Esophagus (tissue), 2 donors: Measurements from ENCODE around the gene ADGRB3. TPM values are rescaled to one million over a fixed set of nuclear protein-coding genes. Genes with fewer than 3 reads are reported as not detected.

Experiments
- H3K27ac ChIP-seq, 2 donors: one replicate each; pipeline ENCODE4 v1.5.1; 2013; ENCODE audit warnings: low read depth in 2 of 2, mild to moderate bottlenecking in 2 of 2, inconsistent platforms in 1 of 2, low read length in 1 of 2, moderate library complexity in 1 of 2
- H3K27me3 ChIP-seq, 2 donors: one replicate each; pipeline ENCODE4 v1.6.1; 2013; ENCODE audit warnings: low read length in 2 of 2, control low read depth in 1 of 2, mild to moderate bottlenecking in 1 of 2; ENCODE audit not compliant: insufficient read depth in 2 of 2, control insufficient read depth in 1 of 2
- H3K36me3 ChIP-seq, 2 donors: one replicate each; pipeline ENCODE4 v1.6.1; 2013; ENCODE audit warnings: low read length in 1 of 2; ENCODE audit not compliant: control insufficient read depth in 2 of 2, insufficient read depth in 2 of 2
- H3K4me1 ChIP-seq, 2 donors: one replicate each; pipeline ENCODE4 v1.6.1; 2013; ENCODE audit warnings: low read length in 1 of 2; ENCODE audit not compliant: control insufficient read depth in 2 of 2, insufficient read depth in 2 of 2
- H3K4me3 ChIP-seq, 2 donors: one replicate each; pipeline ENCODE4 v1.5.1; 2013; ENCODE audit warnings: low read length in 2 of 2, mild to moderate bottlenecking in 2 of 2, low read depth in 1 of 2, moderate library complexity in 1 of 2
- H3K9me3 ChIP-seq, 2 donors: one replicate each; pipeline ENCODE4 v1.6.1; 2013; ENCODE audit warnings: mild to moderate bottlenecking in 2 of 2, low read depth in 1 of 2, low read length in 1 of 2, moderate library complexity in 1 of 2; ENCODE audit not compliant: control insufficient read depth in 2 of 2, insufficient read depth in 1 of 2
- WGBS, 2 donors: extraction: QIAGEN DNeasy Blood & Tissue Kit; methylation state at CpG; one replicate each; pipeline ENCODE4 v1.1.7; 2013; 5-methylcytosine and 5-hydroxymethylcytosine counted together
- polyA plus RNA-seq, 2 donors: library from polyadenylated mRNA; stranded (reverse); fragments of 200-250 nt; gene quantifications; one replicate each; pipeline ENCODE4 v1.2.3, GENCODE V29; 2013
- donor health status: healthy with polysubstance abuse.
- donor health status: Bipolar disorder and iron deficiency.

The ADGRB3 gene
- polyA plus RNA-seq, 2 donors: 0.08 to 0.14 TPM

DNA sequence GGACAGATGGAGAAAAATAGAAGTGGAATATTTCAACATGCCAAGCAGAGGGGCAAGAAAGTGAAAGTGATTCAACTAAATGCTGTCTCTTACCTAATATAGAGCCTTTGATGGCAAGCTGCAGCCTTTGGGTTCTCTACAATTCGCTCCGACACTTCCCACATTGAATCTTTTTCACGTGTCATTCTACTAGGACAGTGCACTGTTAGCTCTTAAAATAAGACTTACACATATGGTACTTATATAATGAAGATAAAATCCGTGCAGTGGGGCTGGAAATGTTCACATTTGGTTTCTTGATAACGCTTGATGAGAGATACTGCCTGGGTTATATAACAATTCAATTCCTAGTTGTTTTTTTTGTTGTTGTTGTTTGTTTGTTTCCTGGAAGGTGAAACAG is 659.3 kb downstream of the ADGRB3 start:
- no peak overlapping the region for H3K27ac ChIP-seq
- peaks cover 0 to 3% of the 10 kb centered on the region in 2 donors for H3K9me3 ChIP-seq
- WGBS, 2 donors: 75 to 82% methylated on average over 5 of the region's 5 CpGs
- no peaks in the 10 kb centered on the region for H3K36me3 ChIP-seq
- H3K27me3 ChIP-seq: no peaks in the 10 kb centered on the region
- no peak overlapping the region for H3K4me3 ChIP-seq
- no peaks in the 10 kb centered on the region for H3K4me1 ChIP-seq

DNA sequence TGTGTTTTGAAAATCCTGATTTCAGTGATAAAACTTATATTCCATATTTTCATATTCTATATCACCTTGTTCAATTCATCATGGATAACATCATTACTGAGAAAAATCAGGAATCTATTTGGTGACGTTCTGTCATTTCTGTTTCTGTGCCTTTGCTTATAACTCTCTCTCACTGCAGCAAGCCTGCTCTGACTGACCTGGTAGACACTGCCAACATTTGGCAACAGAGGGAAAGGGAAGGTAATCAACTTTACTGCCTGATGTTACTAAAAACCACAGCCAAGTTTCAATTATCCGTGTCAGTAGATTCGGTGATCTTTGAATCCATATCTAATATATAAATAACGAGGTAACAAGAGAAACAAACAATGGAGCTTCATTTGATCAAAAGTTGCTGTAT is 659.8 kb downstream of the ADGRB3 start:
- Histone ChIP-seq H3K9me3 (peaks cover 0 to 3% of the 10 kb centered on the region in 2 donors), H3K27me3 (no peaks in the 10 kb centered on the region), H3K4me3 (no peak overlapping the region), H3K36me3 (no peaks in the 10 kb centered on the region), H3K4me1 (no peaks in the 10 kb centered on the region), H3K27ac (no peak overlapping the region)
- 81 to 83% methylated on average over 4 of the region's 4 CpGs for WGBS, 2 donors

DNA sequence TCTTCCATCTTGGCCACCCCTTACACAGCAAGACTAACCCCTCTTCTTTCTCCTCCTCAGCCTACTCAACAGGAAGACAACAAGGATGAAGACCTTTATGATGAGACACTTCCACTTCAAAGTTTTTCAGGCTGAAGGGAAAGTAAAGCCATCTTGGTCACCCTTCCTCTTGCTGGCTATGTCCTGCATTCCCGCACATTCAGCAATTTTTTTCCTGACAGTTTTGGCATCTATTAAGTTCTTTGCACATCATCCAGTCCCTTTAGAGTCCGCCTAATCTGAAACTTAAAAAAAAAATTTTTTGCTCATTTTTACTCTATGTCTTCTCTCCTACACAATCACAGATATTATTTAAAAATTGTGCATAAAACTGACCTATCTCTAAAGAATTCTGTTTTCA is 668.3 kb downstream of the ADGRB3 start:
- no peaks in the 10 kb centered on the region for H3K27me3 ChIP-seq
- no peak overlapping the region for H3K27ac ChIP-seq
- H3K36me3 ChIP-seq: no peaks in the 10 kb centered on the region
- H3K4me3 ChIP-seq: no peak overlapping the region
- no peaks in the 10 kb centered on the region for H3K9me3 ChIP-seq
- no peaks in the 10 kb centered on the region for H3K4me1 ChIP-seq
- WGBS, 2 donors: 80 to 83% methylated on average over 2 of the region's 2 CpGs

DNA sequence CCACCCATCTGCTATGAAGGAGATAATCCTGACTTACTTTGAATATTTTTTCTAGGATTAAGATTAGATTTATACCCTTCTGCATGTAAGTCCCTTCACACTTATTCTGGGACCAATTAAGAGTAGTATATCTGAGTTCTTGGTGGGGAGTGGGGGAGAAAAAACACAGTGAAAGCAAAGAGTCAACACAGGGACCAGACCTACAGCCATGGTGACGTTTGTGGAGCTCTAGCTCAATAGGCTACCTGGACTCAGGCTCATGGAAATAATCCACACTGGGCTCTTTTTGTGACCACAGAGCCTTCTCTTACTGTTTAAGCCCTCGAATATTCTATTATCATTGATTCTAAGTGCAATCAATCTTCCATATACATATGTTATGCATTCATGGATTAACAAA is 670.4 kb downstream of the ADGRB3 start:
- H3K27me3 ChIP-seq: no peaks in the 10 kb centered on the region
- WGBS, 2 donors: 41 to 49% methylated on average over 2 of the region's 2 CpGs
- H3K36me3 ChIP-seq: no peaks in the 10 kb centered on the region
- no peaks in the 10 kb centered on the region for H3K9me3 ChIP-seq
- no peak overlapping the region for H3K4me3 ChIP-seq
- no peak overlapping the region for H3K27ac ChIP-seq
- H3K4me1 ChIP-seq: no peaks in the 10 kb centered on the region

- 72 to 78% methylated on average over 2 of the region's 2 CpGs for WGBS, 2 donors
- no peaks in the 10 kb centered on the region for H3K9me3 ChIP-seq
- H3K4me3 ChIP-seq: no peak overlapping the region
- no peak overlapping the region for H3K27ac ChIP-seq
- H3K4me1 ChIP-seq: no peaks in the 10 kb centered on the region
- no peaks in the 10 kb centered on the region for H3K36me3 ChIP-seq
- no peaks in the 10 kb centered on the region for H3K27me3 ChIP-seq
These were observed 673.5 kb downstream of the ADGRB3 start for GRCh38 chr6:69308584-69308983.

- Histone ChIP-seq H3K27ac (no peak overlapping the region), H3K36me3 (no peaks in the 10 kb centered on the region), H3K27me3 (no peaks in the 10 kb centered on the region), H3K4me1 (no peaks in the 10 kb centered on the region), H3K4me3 (no peak overlapping the region), H3K9me3 (no peaks in the 10 kb centered on the region)
- 81 to 84% methylated on average over 1 of the region's 1 CpG for WGBS, 2 donors
These were observed 676.8 kb downstream of the ADGRB3 start for GRCh38 chr6:69311888-69312287.

GRCh38 chr6:69314001-69314400 is 678.9 kb downstream of the ADGRB3 start:
- Histone ChIP-seq H3K27me3 (no peaks in the 10 kb centered on the region), H3K4me1 (no peaks in the 10 kb centered on the region), H3K36me3 (no peaks in the 10 kb centered on the region), H3K27ac (no peak overlapping the region), H3K4me3 (no peak overlapping the region), H3K9me3 (no peaks in the 10 kb centered on the region)
- 68 to 70% methylated on average over 1 of the region's 1 CpG for WGBS, 2 donors

- no peaks in the 10 kb centered on the region for H3K27me3 ChIP-seq
- H3K36me3 ChIP-seq: no peaks in the 10 kb centered on the region
- H3K4me1 ChIP-seq: no peaks in the 10 kb centered on the region
- no peak overlapping the region for H3K4me3 ChIP-seq
- no peak overlapping the region for H3K27ac ChIP-seq
- H3K9me3 ChIP-seq: no peaks in the 10 kb centered on the region
These were observed 679.4 kb downstream of the ADGRB3 start for GRCh38 chr6:69314531-69314930.

DNA sequence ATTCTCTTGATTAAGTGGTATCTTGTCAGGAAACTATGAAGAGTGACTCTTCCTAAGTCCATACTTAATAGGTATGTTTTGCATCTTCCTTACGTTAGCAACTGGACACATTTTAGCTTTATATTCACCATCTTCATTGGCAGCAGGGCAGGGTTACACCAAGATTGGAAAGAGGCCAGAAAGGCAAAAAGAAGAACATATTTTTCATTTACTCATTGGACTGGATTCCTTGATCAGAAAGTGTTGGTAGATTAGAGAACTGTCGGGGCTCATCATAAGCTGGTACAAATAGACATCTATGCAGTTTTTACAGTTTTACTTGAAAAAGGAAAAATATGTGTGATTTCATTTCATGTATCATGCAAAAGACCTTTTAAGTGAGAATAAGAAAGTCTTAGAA is 696.8 kb downstream of the ADGRB3 start:
- Histone ChIP-seq H3K36me3 (no peaks in the 10 kb centered on the region), H3K4me1 (no peaks in the 10 kb centered on the region), H3K9me3 (no peaks in the 10 kb centered on the region), H3K4me3 (no peak overlapping the region), H3K27ac (no peak overlapping the region), H3K27me3 (no peaks in the 10 kb centered on the region)
- WGBS, 2 donors: 93% methylated on average over 2 of the region's 2 CpGs

DNA sequence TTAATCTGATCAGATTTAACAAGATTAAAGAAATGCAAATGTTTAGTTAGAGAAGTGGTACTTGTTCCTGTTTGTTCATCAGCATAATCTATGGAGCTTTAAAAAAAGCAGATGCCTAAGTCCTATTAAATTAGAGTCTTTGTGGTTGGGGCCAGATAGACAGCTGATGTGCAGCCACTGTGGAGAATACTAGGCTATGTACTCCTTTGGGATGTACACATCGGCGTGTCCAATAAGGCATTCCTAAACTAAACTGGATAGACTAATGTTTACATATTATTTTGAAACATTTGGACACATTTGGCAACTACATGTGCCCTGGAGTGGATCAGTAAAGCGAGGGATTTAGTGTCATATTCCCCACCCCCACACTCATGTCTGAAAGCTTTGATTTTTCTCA is 702.2 kb downstream of the ADGRB3 start:
- no peak overlapping the region for H3K27ac ChIP-seq
- H3K9me3 ChIP-seq: no peaks in the 10 kb centered on the region
- H3K36me3 ChIP-seq: no peaks in the 10 kb centered on the region
- no peaks in the 10 kb centered on the region for H3K4me1 ChIP-seq
- WGBS, 2 donors: 49 to 62% methylated on average over 3 of the region's 3 CpGs
- H3K27me3 ChIP-seq: no peaks in the 10 kb centered on the region
- no peak overlapping the region for H3K4me3 ChIP-seq
